Vagina (tissue), 2 donors: ENCODE results near the gene INTS15. TPM values are rescaled to one million over a fixed set of nuclear protein-coding genes. Genes with fewer than 3 reads are reported as not detected.

Experiments used
- DNase-seq, 2 donors: peaks; one replicate each; pipeline ENCODE4 v3.0.0-alpha.2; 2017; ENCODE audit errors: extremely low spot score in 2 of 2
- H3K27ac ChIP-seq: fragments of 200-600 bp; sonication (generic); one replicate; pipeline ENCODE4 v1.5.1; 2019
- H3K27me3 ChIP-seq: fragments of 200-600 bp; sonication (generic); one replicate; pipeline ENCODE4 v1.5.1; 2019
- H3K36me3 ChIP-seq, 2 donors: fragments of 200-600 bp; sonication (generic); one replicate each; pipeline ENCODE4 v1.5.1; 2017 to 2019
- H3K4me1 ChIP-seq: fragments of 200-600 bp; sonication (generic); one replicate; pipeline ENCODE4 v1.5.1; 2019
- H3K4me3 ChIP-seq, 2 donors: fragments of 200-600 bp; sonication (generic); 1 replicate in 1 of 2; 2 replicates in 1 of 2; pipeline ENCODE4 v1.5.1; 2016 to 2019
- H3K9me3 ChIP-seq: fragments of 200-600 bp; sonication (generic); one replicate; pipeline ENCODE4 v1.5.1; 2019
- CTCF ChIP-seq, 3 experiments: fragments of 450-650 bp in 2 of 3; fragments of 200-600 bp in 1 of 3; sonication (generic) in 1 of 3; IDR thresholded peaks; one replicate each; pipeline ENCODE4 v1.5.1; 2017 to 2019; ENCODE audit warnings: antibody characterized with exemption in 3 of 3, mild to moderate bottlenecking in 2 of 3, moderate library complexity in 2 of 3
- POLR2A ChIP-seq, 2 donors: fragments of 450-650 bp; IDR thresholded peaks; one replicate each; pipeline ENCODE4 v1.6.1; 2017; ENCODE audit warnings: antibody characterized with exemption in 2 of 2, mild to moderate bottlenecking in 2 of 2, moderate library complexity in 2 of 2
- POLR2AphosphoS5 ChIP-seq, 2 donors: sonication (generic); formaldehyde crosslinking; IDR thresholded peaks; one replicate each; pipeline ENCODE4 v1.9.0; 2017; ENCODE audit warnings: antibody characterized with exemption in 2 of 2, mild to moderate bottlenecking in 2 of 2, low read depth in 1 of 2; ENCODE audit not compliant: insufficient read depth in 1 of 2
- intact Hi-C: fragments of 100-400 bp; cut with DNase I; formaldehyde crosslinking; loops from one replicate; pipeline ENCODE4 v1.15.1; 2023
- total RNA-seq: library from RNA; depleted of rRNA; stranded (reverse); fragments of >200 nt; gene quantifications from one replicate; pipeline ENCODE4 v1.2.3, GENCODE V29; 2016

Gene INTS15
- total RNA-seq, 1 donor from 2014 or later, result 34.4 TPM

GRCh38 chr7:6649241-6649961, 59.6 kb downstream of the INTS15 start:
- H3K9me3 ChIP-seq, result no peaks in the 10 kb centered on the region
- intact Hi-C loops, result no loop called here
- no peaks in the 10 kb centered on the region for H3K4me1 ChIP-seq
- no peak overlapping the region for H3K4me3 ChIP-seq
- no peak for DNase-seq
- H3K27ac ChIP-seq, result no peak overlapping the region
- H3K36me3 ChIP-seq, result peaks cover 0 to 54% of the 10 kb centered on the region in 2 donors
- no peaks in the 10 kb centered on the region for H3K27me3 ChIP-seq
- TF ChIP-seq POLR2AphosphoS5 (IDR thresholded peaks at IDR 0.05; ENCODE audit: insufficient read depth in 1 of 2, low read depth in 1 of 2), result no peak
- TF ChIP-seq POLR2A (IDR thresholded peaks at IDR 0.05), result no peak
- TF ChIP-seq CTCF (IDR thresholded peaks at IDR 0.05), result no peak

GRCh38 chr7:6650086-6650485, 60.3 kb downstream of the INTS15 start:
- no peak for DNase-seq
- H3K4me1 ChIP-seq, result no peaks in the 10 kb centered on the region
- peaks cover 0 to 54% of the 10 kb centered on the region in 2 donors for H3K36me3 ChIP-seq
- intact Hi-C loops, result no loop called here
- no peaks in the 10 kb centered on the region for H3K27me3 ChIP-seq
- H3K9me3 ChIP-seq, result no peaks in the 10 kb centered on the region
- H3K27ac ChIP-seq, result no peak overlapping the region
- H3K4me3 ChIP-seq, result no peak overlapping the region
- TF ChIP-seq CTCF (IDR thresholded peaks at IDR 0.05) (no peak), POLR2AphosphoS5 (IDR thresholded peaks at IDR 0.05; ENCODE audit: insufficient read depth in 1 of 2, low read depth in 1 of 2) (no peak), POLR2A (IDR thresholded peaks at IDR 0.05) (no peak)

- TF ChIP-seq POLR2A (IDR thresholded peaks at IDR 0.05) (no peak), CTCF (IDR thresholded peaks at IDR 0.05) (no peak), POLR2AphosphoS5 (IDR thresholded peaks at IDR 0.05; ENCODE audit: insufficient read depth in 1 of 2, low read depth in 1 of 2) (no peak)
- Histone ChIP-seq H3K27ac (no peak overlapping the region), H3K4me1 (no peaks in the 10 kb centered on the region), H3K36me3 (peaks cover 0 to 56% of the 10 kb centered on the region in 2 donors), H3K27me3 (no peaks in the 10 kb centered on the region), H3K4me3 (no peak overlapping the region), H3K9me3 (no peaks in the 10 kb centered on the region)
- DNase-seq, result no peak
- intact Hi-C loops, result no loop called here
These were observed 60.7 kb downstream of the INTS15 start for GRCh38 chr7:6650521-6651011.

- Histone ChIP-seq H3K4me3 (no peak overlapping the region), H3K4me1 (no peaks in the 10 kb centered on the region), H3K27ac (no peak overlapping the region), H3K27me3 (no peaks in the 10 kb centered on the region), H3K36me3 (peaks cover 0 to 46% of the 10 kb centered on the region in 2 donors), H3K9me3 (no peaks in the 10 kb centered on the region)
- no peak for TF ChIP-seq POLR2A (IDR thresholded peaks at IDR 0.05)
- TF ChIP-seq CTCF (IDR thresholded peaks at IDR 0.05), result no peak
- no peak for TF ChIP-seq POLR2AphosphoS5 (IDR thresholded peaks at IDR 0.05; ENCODE audit: insufficient read depth in 1 of 2, low read depth in 1 of 2)
- intact Hi-C loops, result no loop called here
- no peak for DNase-seq
These were observed 62.1 kb downstream of the INTS15 start for GRCh38 chr7:6651851-6652445.
